ENCODE measurements around the gene CFAP20DC.

Gene CFAP20DC

GRCh38 chr3:58766587-58767282 is 283.1 kb downstream of the CFAP20DC start:
- H3K4me1 ChIP-seq (ENCODE audit: control insufficient read depth, low read length): no peaks in the 10 kb centered on the region
- TF ChIP-seq CTCF (IDR thresholded peaks at IDR 0.05; ENCODE audit: low read depth, low read length, poor library complexity, severe bottlenecking) (no peak), EZH2phosphoT487 (IDR thresholded peaks at IDR 0.05; ENCODE audit: borderline replicate concordance, low read length) (no peak)
- no peak overlapping the region for H3K27ac ChIP-seq (ENCODE audit: low read depth, low read length)
- H4K20me1 ChIP-seq (ENCODE audit: control insufficient read depth, insufficient read depth, low read depth, low read length): no peaks in the 10 kb centered on the region
- no peaks in the 10 kb centered on the region for H3K79me2 ChIP-seq (ENCODE audit: control insufficient read depth, low read length)
- no peaks in the 10 kb centered on the region for H3F3A ChIP-seq (ENCODE audit: control insufficient read depth, insufficient read depth)
- no peaks in the 10 kb centered on the region for H3K36me3 ChIP-seq (ENCODE audit: control insufficient read depth, low read length)
- H3K4me2 ChIP-seq (ENCODE audit: low read length): no peak overlapping the region
- H3K9me3 ChIP-seq (ENCODE audit: control insufficient read depth, insufficient read depth, low read length): 0 out of 2 replicates have a peak, but pooled peaks cover 3% of the 10 kb centered on the region
- H3K9me2 ChIP-seq (replicated peaks; ENCODE audit: control insufficient read depth, low read length): no peaks in the 10 kb centered on the region
- H3K4me3 ChIP-seq (ENCODE audit: low read length): no peak overlapping the region
- H3K27me3 ChIP-seq (ENCODE audit: control insufficient read depth, low read length): no peaks in the 10 kb centered on the region

DNA sequence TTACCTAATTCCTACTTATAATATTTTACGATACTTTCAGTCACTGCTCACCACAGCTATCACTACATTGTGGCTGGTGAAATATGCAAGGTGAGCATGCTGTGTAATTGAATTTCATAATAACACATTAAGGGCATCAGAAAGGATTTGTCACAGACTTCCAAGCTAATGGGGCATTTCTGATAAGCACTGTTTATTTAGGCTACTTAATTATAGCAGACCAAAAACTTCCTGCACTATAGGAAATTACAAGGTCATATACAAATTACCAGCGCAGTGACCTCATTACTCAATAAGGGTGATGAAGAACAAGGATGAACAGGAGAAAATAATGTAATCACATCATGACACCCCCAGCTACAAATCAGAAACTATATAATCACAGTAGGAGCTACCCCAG is 294.7 kb downstream of the CFAP20DC start:
- no peak overlapping the region for H3K4me3 ChIP-seq (ENCODE audit: low read length)

DNA sequence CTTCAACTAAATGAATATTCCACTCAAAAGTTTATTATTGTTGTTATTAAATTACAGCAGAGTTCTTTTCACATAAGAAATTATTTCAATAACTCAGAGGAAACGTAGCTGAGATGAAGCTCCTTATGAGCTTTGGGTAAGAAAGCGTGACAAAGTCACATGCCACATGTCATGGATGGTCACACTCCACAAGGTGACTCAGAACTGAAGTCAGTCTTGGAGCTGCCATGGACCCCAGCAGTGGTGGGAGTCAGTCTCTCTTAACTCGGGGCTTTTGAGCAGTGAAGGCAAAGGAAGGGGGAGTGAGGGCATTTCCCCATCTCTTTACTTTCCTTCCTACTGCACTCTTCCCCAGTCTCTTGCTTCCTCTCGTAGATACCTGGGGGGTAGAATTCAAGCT is 295.8 kb downstream of the CFAP20DC start:
- no peaks in the 10 kb centered on the region for H3K36me3 ChIP-seq (ENCODE audit: control insufficient read depth, low read length)
- no peaks in the 10 kb centered on the region for H3K27me3 ChIP-seq (ENCODE audit: control insufficient read depth, low read length)
- TF ChIP-seq EZH2phosphoT487 (IDR thresholded peaks at IDR 0.05; ENCODE audit: borderline replicate concordance, low read length) (no peak), CTCF (IDR thresholded peaks at IDR 0.05; ENCODE audit: low read depth, low read length, poor library complexity, severe bottlenecking) (no peak)
- no peaks in the 10 kb centered on the region for H3K9me2 ChIP-seq (replicated peaks; ENCODE audit: control insufficient read depth, low read length)
- no peak overlapping the region for H3K27ac ChIP-seq (ENCODE audit: low read depth, low read length)
- no peaks in the 10 kb centered on the region for H3K79me2 ChIP-seq (ENCODE audit: control insufficient read depth, low read length)
- no peaks in the 10 kb centered on the region for H3F3A ChIP-seq (ENCODE audit: control insufficient read depth, insufficient read depth)
- H4K20me1 ChIP-seq (ENCODE audit: control insufficient read depth, insufficient read depth, low read depth, low read length): no peaks in the 10 kb centered on the region
- H3K4me3 ChIP-seq (ENCODE audit: low read length): no peak overlapping the region
- peaks cover 6% of the 10 kb centered on the region for H3K4me1 ChIP-seq (ENCODE audit: control insufficient read depth, low read length)
- H3K4me2 ChIP-seq (ENCODE audit: low read length): no peak overlapping the region
- H3K9me3 ChIP-seq (ENCODE audit: control insufficient read depth, insufficient read depth, low read length): no peaks in the 10 kb centered on the region

More for the DNA sequence above, 294.7 kb downstream of the CFAP20DC start:
- Histone ChIP-seq H3K27ac (ENCODE audit: low read depth, low read length) (no peak overlapping the region), H3F3A (ENCODE audit: control insufficient read depth, insufficient read depth) (no peaks in the 10 kb centered on the region), H3K36me3 (ENCODE audit: control insufficient read depth, low read length) (no peaks in the 10 kb centered on the region), H3K79me2 (ENCODE audit: control insufficient read depth, low read length) (no peaks in the 10 kb centered on the region), H3K4me2 (ENCODE audit: low read length) (no peak overlapping the region), H3K27me3 (ENCODE audit: control insufficient read depth, low read length) (no peaks in the 10 kb centered on the region), H3K4me1 (ENCODE audit: control insufficient read depth, low read length) (peaks cover 6% of the 10 kb centered on the region), H3K9me3 (ENCODE audit: control insufficient read depth, insufficient read depth, low read length) (no peaks in the 10 kb centered on the region), H4K20me1 (ENCODE audit: control insufficient read depth, insufficient read depth, low read depth, low read length) (no peaks in the 10 kb centered on the region), H3K9me2 (replicated peaks; ENCODE audit: control insufficient read depth, low read length) (no peaks in the 10 kb centered on the region)
- no peak for TF ChIP-seq CTCF (IDR thresholded peaks at IDR 0.05; ENCODE audit: low read depth, low read length, poor library complexity, severe bottlenecking)
- TF ChIP-seq EZH2phosphoT487 (IDR thresholded peaks at IDR 0.05; ENCODE audit: borderline replicate concordance, low read length): no peak
